ENCODE measurements around the gene BET1L. TPM values are rescaled to one million over a fixed set of nuclear protein-coding genes. Genes with fewer than 3 reads are reported as not detected.

Gene BET1L
- total RNA-seq, 1 donor from 2014 or later: 13.1 TPM

- Histone ChIP-seq H4K20me1 (ENCODE audit: low read depth) (peaks cover 7% of the 10 kb centered on the region), H3K4me1 (peaks cover 6% of the 10 kb centered on the region), H3K27ac (no peak overlapping the region), H3K79me2 (ENCODE audit: low read depth) (peaks cover 26% of the 10 kb centered on the region), H3K9ac (no peak overlapping the region), H3K9me3 (ENCODE audit: low read depth) (no peaks in the 10 kb centered on the region), H3K36me3 (no peaks in the 10 kb centered on the region), H2AFZ (replicated peaks) (no peak overlapping the region), H3K4me3 (no peak overlapping the region), H3K27me3 (no peaks in the 10 kb centered on the region), H3K4me2 (no peak overlapping the region), H3F3A (ENCODE audit: low read depth) (peaks cover 14% of the 10 kb centered on the region)
- Mint-ChIP-seq H3K4me3 (peak overlapping the region; percentile 59), H3K27me3 (ENCODE audit: insufficient read depth, low read depth) (peaks cover 2% of the 10 kb centered on the region), H3K4me1 (peaks cover 13% of the 10 kb centered on the region), H3K27ac (no peak overlapping the region), H3K36me3 (peaks cover 19% of the 10 kb centered on the region), H3K9me3 (no peaks in the 10 kb centered on the region)
- no peak for DNase-seq (ENCODE audit: low spot score)
- TF ChIP-seq EZH2 (IDR thresholded peaks at IDR 0.05) (no peak), EZH2phosphoT487 (IDR thresholded peaks at IDR 0.05) (no peak), CTCF (IDR thresholded peaks at IDR 0.05) (no peak)
These were observed 5.9 kb upstream of the BET1L start for GRCh38 chr11:213111-213510.

DNA sequence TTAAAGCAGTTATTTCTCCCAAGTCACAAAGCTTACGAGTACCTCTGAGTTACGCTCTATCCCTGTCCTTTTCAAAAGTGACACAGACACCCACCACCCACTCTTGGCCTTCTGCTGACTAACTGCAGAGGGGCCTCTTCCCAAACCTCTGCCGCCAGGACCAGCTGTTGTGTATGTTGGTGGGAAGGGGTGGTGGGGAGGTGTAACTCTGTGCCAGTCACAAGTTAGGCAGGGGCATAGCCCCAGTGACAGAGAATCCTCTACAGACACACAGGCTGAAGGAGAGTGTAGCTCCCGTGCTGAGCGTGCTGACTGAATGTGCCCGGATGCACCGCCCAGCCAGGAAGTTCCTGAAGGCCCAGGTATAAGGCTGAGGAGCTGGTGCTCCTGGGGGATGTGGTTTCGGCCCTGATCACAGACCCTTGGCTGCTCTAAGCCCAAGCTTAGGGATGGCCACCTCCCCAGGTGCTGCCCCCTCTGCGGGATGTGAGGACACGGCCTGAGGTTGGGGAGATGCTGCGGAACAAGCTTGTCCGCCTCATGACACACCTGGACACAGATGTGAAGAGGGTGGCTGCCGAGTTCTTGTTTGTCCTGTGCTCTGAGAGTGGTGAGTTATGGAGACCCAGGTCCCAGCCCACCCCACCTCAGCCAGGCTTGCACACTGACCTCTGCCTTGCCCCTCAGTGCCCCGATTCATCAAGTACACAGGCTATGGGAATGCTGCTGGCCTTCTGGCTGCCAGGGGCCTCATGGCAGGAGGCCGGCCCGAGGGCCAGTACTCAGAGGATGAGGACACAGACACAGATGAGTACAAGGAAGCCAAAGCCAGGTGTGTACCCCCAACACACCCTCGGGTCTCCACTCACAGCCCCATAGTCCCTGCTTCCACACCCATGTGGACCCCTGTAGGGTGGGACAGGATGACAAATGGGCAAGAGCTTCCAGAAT, 5.2 kb upstream of the BET1L start:
- Histone ChIP-seq H3K27ac (no peak overlapping the region), H3K79me2 (ENCODE audit: low read depth) (peaks cover 28% of the 10 kb centered on the region), H3K4me2 (no peak overlapping the region), H3K4me3 (no peak overlapping the region), H4K20me1 (ENCODE audit: low read depth) (peaks cover 7% of the 10 kb centered on the region), H3F3A (ENCODE audit: low read depth) (peaks cover 21% of the 10 kb centered on the region), H3K4me1 (peaks cover 6% of the 10 kb centered on the region), H3K9me3 (ENCODE audit: low read depth) (no peaks in the 10 kb centered on the region), H3K9ac (no peak overlapping the region), H3K27me3 (no peaks in the 10 kb centered on the region), H3K36me3 (no peaks in the 10 kb centered on the region), H2AFZ (replicated peaks) (no peak overlapping the region)
- peak overlapping the region; percentile 55 for H3K4me3 Mint-ChIP-seq
- H3K4me1 Mint-ChIP-seq: peaks cover 13% of the 10 kb centered on the region
- H3K9me3 Mint-ChIP-seq: no peaks in the 10 kb centered on the region
- peaks cover 2% of the 10 kb centered on the region for H3K27me3 Mint-ChIP-seq (ENCODE audit: insufficient read depth, low read depth)
- no peak overlapping the region for H3K27ac Mint-ChIP-seq
- DNase-seq (ENCODE audit: low spot score): no peak
- H3K36me3 Mint-ChIP-seq: peaks cover 19% of the 10 kb centered on the region
- TF ChIP-seq EZH2 (IDR thresholded peaks at IDR 0.05): no peak
- TF ChIP-seq CTCF (IDR thresholded peaks at IDR 0.05): no peak
- no peak for TF ChIP-seq EZH2phosphoT487 (IDR thresholded peaks at IDR 0.05)

DNA sequence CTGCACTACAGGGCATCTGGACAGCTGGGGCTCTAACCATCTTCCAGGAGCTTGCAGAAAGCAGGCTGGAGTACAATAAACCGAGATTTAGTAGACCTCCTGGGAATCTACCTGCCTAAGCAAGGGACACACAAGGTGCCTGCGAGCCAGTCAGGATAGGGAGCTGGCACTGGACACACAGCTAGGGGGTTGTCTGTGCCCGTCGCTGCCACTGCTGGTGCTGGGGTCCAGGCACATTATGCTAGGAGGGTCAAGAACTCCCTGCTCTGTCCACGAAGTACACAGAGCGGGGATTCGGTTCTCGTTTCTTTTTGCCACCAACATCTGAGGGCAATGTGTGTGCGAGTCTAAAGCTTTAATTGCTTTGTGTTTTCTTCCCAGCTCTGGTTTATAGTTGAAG, 4.5 kb upstream of the BET1L start:
- peaks cover 22% of the 10 kb centered on the region for H3F3A ChIP-seq (ENCODE audit: low read depth)
- Mint-ChIP-seq H3K36me3 (peaks cover 19% of the 10 kb centered on the region), H3K4me1 (peaks cover 13% of the 10 kb centered on the region), H3K27ac (no peak overlapping the region), H3K4me3 (no peak overlapping the region), H3K27me3 (ENCODE audit: insufficient read depth, low read depth) (peaks cover 2% of the 10 kb centered on the region), H3K9me3 (no peaks in the 10 kb centered on the region)
- H3K27ac ChIP-seq: no peak overlapping the region
- H3K9me3 ChIP-seq (ENCODE audit: low read depth): no peaks in the 10 kb centered on the region
- no peak for DNase-seq (ENCODE audit: low spot score)
- TF ChIP-seq EZH2 (IDR thresholded peaks at IDR 0.05) (no peak), EZH2phosphoT487 (IDR thresholded peaks at IDR 0.05) (no peak), CTCF (IDR thresholded peaks at IDR 0.05) (no peak)
- no peaks in the 10 kb centered on the region for H3K27me3 ChIP-seq
- no peak overlapping the region for H3K9ac ChIP-seq
- no peak overlapping the region for H3K4me2 ChIP-seq
- no peak overlapping the region for H2AFZ ChIP-seq (replicated peaks)
- H4K20me1 ChIP-seq (ENCODE audit: low read depth): peaks cover 10% of the 10 kb centered on the region
- H3K36me3 ChIP-seq: no peaks in the 10 kb centered on the region
- peaks cover 6% of the 10 kb centered on the region for H3K4me1 ChIP-seq
- H3K79me2 ChIP-seq (ENCODE audit: low read depth): peaks cover 32% of the 10 kb centered on the region
- H3K4me3 ChIP-seq: no peak overlapping the region

Measured in neural progenitor cell (in vitro differentiated cells).